CD4-positive, alpha-beta T cell treated with Interleukin-17A for 4 hours (primary cell): ENCODE data around the gene PRR15L.
"Not testable (repeated sequence)": the region's sequence is repeated elsewhere in the genome, so short reads cannot be mapped to it uniquely, and the experiment has no call there.

ENCODE experiments used
- DNase-seq: peaks from one replicate; pipeline ENCODE4 v3.0.0-alpha.2; 2020; ENCODE audit warnings: mixed read lengths

Gene PRR15L

GRCh38 chr17:47956791-47957590 is 692 bp downstream of the PRR15L start:
- no peak for DNase-seq

GRCh38 chr17:47955497-47956461 is 1.9 kb downstream of the PRR15L start:
- DNase-seq, result no peak

GRCh38 chr17:47953909-47954308 is 3.8 kb downstream of the PRR15L start:
- no peak for DNase-seq

- DNase-seq, result no peak
Measured at GRCh38 chr17:47952171-47953021, 5.3 kb downstream of the PRR15L start.

GRCh38 chr17:47950448-47950847 is 7.2 kb downstream of the PRR15L start:
- no peak for DNase-seq

- DNase-seq, result peak; percentile 34
Measured at GRCh38 chr17:47949946-47950345, 7.7 kb downstream of the PRR15L start.

- peak; percentile 90 for DNase-seq
Measured at GRCh38 chr17:47949197-47949759, 8.4 kb downstream of the PRR15L start.

- DNase-seq, result no peak
Measured at GRCh38 chr17:47948706-47949196, 8.9 kb downstream of the PRR15L start.

GRCh38 chr17:47946929-47947397 is 10.7 kb downstream of the PRR15L start:
- DNase-seq, result peak; percentile 83

- no peak for DNase-seq
Measured at GRCh38 chr17:47946516-47946915, 11.2 kb downstream of the PRR15L start.

GRCh38 chr17:47945529-47946508 is 11.9 kb downstream of the PRR15L start:
- no peak for DNase-seq

- DNase-seq, result peak; percentile 36
Measured at GRCh38 chr17:47945080-47945479, 12.6 kb downstream of the PRR15L start.

- no peak for DNase-seq
Measured at GRCh38 chr17:47942568-47942967, 15.1 kb downstream of the PRR15L start.

- no peak for DNase-seq
Measured at GRCh38 chr17:47942096-47942510, 15.6 kb downstream of the PRR15L start.

GRCh38 chr17:47941246-47942095 is 16.2 kb downstream of the PRR15L start, which contains the start of gene PNPO:
PNPO (plus strand) TSS chr17:47941571; CDS start chr17:47941676, 105 bp downstream.
- peak; percentile 92 for DNase-seq

- DNase-seq, result no peak
Measured at GRCh38 chr17:47937941-47938340, 19.7 kb downstream of the PRR15L start.

- DNase-seq, result no peak
Measured at GRCh38 chr17:47935961-47936360, 21.7 kb downstream of the PRR15L start.

GRCh38 chr17:47935468-47935867 is 22.2 kb downstream of the PRR15L start:
- not testable (repeated sequence) for DNase-seq

- no peak for DNase-seq
Measured at GRCh38 chr17:47934856-47935255, 22.8 kb downstream of the PRR15L start.

GRCh38 chr17:47931848-47932247 is 25.8 kb downstream of the PRR15L start:
- no peak for DNase-seq
